Spleen (tissue), 11 donors: ENCODE data around the gene SRRM2. TPM values are rescaled to one million over a fixed set of nuclear protein-coding genes. Genes with fewer than 3 reads are reported as not detected.
A peak's percentile ranks its signal among the peaks of the same experiment; 100 is the strongest.

Experiments used
- DNase-seq: peaks from one replicate; pipeline ENCODE4 v3.0.0-alpha.2; 2020
- H3K27ac ChIP-seq, 8 donors: fragments of 200-600 bp; sonication (generic) in 7 of 8; 1 replicate in 4 of 8; 2 replicates in 4 of 8; pipeline versions ENCODE4 v1.5.0 to v1.8.0; 2016 to 2021; ENCODE audit warnings: inconsistent platforms in 4 of 8, mild to moderate bottlenecking in 4 of 8, moderate library complexity in 1 of 8
- H3K27me3 ChIP-seq, 7 donors: fragments of 200-600 bp; sonication (generic) in 6 of 7; replicated peaks in 1 of 7; 1 replicate in 4 of 7; 2 replicates in 3 of 7; pipeline versions ENCODE4 v1.5.0 to v1.8.0; 2016 to 2021; ENCODE audit warnings: inconsistent platforms in 3 of 7, mild to moderate bottlenecking in 1 of 7
- H3K36me3 ChIP-seq, 6 donors: fragments of 200-600 bp; sonication (generic) in 5 of 6; 1 replicate in 4 of 6; 2 replicates in 2 of 6; pipeline versions ENCODE4 v1.5.0 to v1.8.0; 2016 to 2021; ENCODE audit warnings: inconsistent platforms in 2 of 6
- H3K4me1 ChIP-seq, 6 donors: fragments of 200-600 bp; sonication (generic) in 5 of 6; 1 replicate in 3 of 6; 2 replicates in 3 of 6; pipeline versions ENCODE4 v1.5.0 to v1.8.0; 2016 to 2021; ENCODE audit warnings: inconsistent platforms in 3 of 6
- H3K4me3 ChIP-seq, 8 donors: fragments of 200-600 bp; sonication (generic) in 7 of 8; 1 replicate in 4 of 8; 2 replicates in 4 of 8; pipeline versions ENCODE4 v1.5.0 to v1.8.0; 2016 to 2021; ENCODE audit warnings: inconsistent platforms in 4 of 8, mild to moderate bottlenecking in 4 of 8, moderate library complexity in 2 of 8
- H3K9me3 ChIP-seq, 8 donors: fragments of 200-600 bp; sonication (generic) in 7 of 8; 1 replicate in 4 of 8; 2 replicates in 4 of 8; pipeline versions ENCODE4 v1.5.0 to v1.8.0; 2016 to 2021; ENCODE audit warnings: inconsistent platforms in 4 of 8
- POLR2A ChIP-seq, 3 donors: fragments of 450-650 bp; IDR thresholded peaks; one replicate each; pipeline ENCODE4 v1.5.1; 2017; ENCODE audit warnings: antibody characterized with exemption in 3 of 3, mild to moderate bottlenecking in 1 of 3
- POLR2AphosphoS5 ChIP-seq, 3 donors: sonication (generic); formaldehyde crosslinking; IDR thresholded peaks; one replicate each; pipeline ENCODE4 v1.5.1; 2017; ENCODE audit warnings: antibody characterized with exemption in 3 of 3
- WGBS, 5 donors: extraction: QIAGEN DNeasy Blood & Tissue Kit in 3 of 5; methylation state at CpG; one replicate each; pipeline versions ENCODE4 v1.1.5 to v1.1.7; 2013 to 2018; 5-methylcytosine and 5-hydroxymethylcytosine counted together
- intact Hi-C: fragments of 100-400 bp; cut with DNase I; formaldehyde crosslinking; loops from one replicate; pipeline ENCODE4 v1.15.0; 2023; ENCODE audit warnings: low total_unique reads
- polyA plus RNA-seq, 3 donors: library from polyadenylated mRNA; stranded (reverse); fragments of 200-250 nt; gene quantifications; one replicate each; pipeline ENCODE4 v1.2.1, GENCODE V29; 2013
- total RNA-seq, 7 donors: library from RNA; depleted of rRNA in 3 of 7; stranded (reverse); fragments of >200 nt in 3 of 7; fragmentation: NEBNext Ultra II Directional in 4 of 7; extraction: Animal tissue kit (Norgen Biotek cat#: 25700) in 4 of 7; gene quantifications; one replicate each; pipeline versions ENCODE4 v1.1.0 to v1.2.1, GENCODE V29; 2016 to 2021
- TF ChIP-seq, protein P1 (sequence below), 11 experiments: fragments of 200-600 bp in 7 of 11; fragments of 450-650 bp in 4 of 11; sonication (generic) in 4 of 11; IDR thresholded peaks in 8 of 11; conservative IDR thresholded peaks in 3 of 11; 1 replicate in 7 of 11; 2 replicates in 4 of 11; pipeline versions ENCODE4 v1.4.0 to v1.8.0; 2016 to 2021; ENCODE audit warnings: antibody characterized with exemption in 11 of 11, inconsistent platforms in 4 of 11, mild to moderate bottlenecking in 1 of 11
- donor health status: healthy with polysubstance abuse.
- donor health status: DM: no; HTN: no; CAD: no; lungs with moderate emphysema.
- donor health status: DM: no; HTN: no; CAD: no.
- donor health status: Bipolar disorder and iron deficiency.
- donor health status: healthy.
- donor health status: DM: no; HTN: no; CAD: no.
- donor health status: DM: yes; HTN: yes; CAD: no.

Gene SRRM2
- total and polyA plus RNA-seq, 10 donors = 239 to 1,169 (median 839) TPM

DNA sequence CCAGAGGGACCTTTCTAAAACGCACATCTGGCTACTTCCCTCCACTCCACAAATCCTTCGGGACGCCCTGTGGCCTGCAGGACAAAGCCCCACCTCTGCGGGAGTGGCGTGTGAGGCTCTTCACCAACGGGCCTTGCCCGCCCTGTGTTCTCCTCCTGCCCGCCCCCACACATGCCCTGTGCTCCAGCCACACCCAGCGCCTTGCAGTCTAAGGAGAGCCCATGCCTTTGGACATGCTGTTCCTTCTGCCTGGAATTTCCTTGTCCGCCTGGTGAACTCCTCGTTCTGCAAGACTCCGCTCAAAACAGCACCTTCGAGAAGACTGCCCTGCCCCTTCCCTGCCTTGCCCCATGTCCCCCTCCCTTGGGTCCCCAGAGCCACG, 17.2 kb downstream of the SRRM2 start:
- Histone ChIP-seq H3K27ac (peak overlapping the region in 1 of 8 donors; percentile 34), H3K36me3 (peaks cover 16 to 100% (median 98%) of the 10 kb centered on the region in 6 donors), H3K4me1 (peaks cover 0 to 55% (median 19%) of the 10 kb centered on the region in 6 donors), H3K27me3 (no peaks in the 10 kb centered on the region), H3K4me3 (no peak overlapping the region), H3K9me3 (no peaks in the 10 kb centered on the region)
- peak; percentile 59 for DNase-seq
- WGBS, 5 donors = 74 to 87% (median 82%) methylated on average over 14 of the region's 14 CpGs
- intact Hi-C loops = no loop called here
- TF ChIP-seq, protein P1, sequence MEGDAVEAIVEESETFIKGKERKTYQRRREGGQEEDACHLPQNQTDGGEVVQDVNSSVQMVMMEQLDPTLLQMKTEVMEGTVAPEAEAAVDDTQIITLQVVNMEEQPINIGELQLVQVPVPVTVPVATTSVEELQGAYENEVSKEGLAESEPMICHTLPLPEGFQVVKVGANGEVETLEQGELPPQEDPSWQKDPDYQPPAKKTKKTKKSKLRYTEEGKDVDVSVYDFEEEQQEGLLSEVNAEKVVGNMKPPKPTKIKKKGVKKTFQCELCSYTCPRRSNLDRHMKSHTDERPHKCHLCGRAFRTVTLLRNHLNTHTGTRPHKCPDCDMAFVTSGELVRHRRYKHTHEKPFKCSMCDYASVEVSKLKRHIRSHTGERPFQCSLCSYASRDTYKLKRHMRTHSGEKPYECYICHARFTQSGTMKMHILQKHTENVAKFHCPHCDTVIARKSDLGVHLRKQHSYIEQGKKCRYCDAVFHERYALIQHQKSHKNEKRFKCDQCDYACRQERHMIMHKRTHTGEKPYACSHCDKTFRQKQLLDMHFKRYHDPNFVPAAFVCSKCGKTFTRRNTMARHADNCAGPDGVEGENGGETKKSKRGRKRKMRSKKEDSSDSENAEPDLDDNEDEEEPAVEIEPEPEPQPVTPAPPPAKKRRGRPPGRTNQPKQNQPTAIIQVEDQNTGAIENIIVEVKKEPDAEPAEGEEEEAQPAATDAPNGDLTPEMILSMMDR (IDR thresholded peaks at IDR 0.05 in 8 of 11, conservative IDR thresholded peaks at IDR 0.05 in 3 of 11) = no peak
- TF ChIP-seq POLR2A (IDR thresholded peaks at IDR 0.05) = no peak
- no peak for TF ChIP-seq POLR2AphosphoS5 (IDR thresholded peaks at IDR 0.05)

DNA sequence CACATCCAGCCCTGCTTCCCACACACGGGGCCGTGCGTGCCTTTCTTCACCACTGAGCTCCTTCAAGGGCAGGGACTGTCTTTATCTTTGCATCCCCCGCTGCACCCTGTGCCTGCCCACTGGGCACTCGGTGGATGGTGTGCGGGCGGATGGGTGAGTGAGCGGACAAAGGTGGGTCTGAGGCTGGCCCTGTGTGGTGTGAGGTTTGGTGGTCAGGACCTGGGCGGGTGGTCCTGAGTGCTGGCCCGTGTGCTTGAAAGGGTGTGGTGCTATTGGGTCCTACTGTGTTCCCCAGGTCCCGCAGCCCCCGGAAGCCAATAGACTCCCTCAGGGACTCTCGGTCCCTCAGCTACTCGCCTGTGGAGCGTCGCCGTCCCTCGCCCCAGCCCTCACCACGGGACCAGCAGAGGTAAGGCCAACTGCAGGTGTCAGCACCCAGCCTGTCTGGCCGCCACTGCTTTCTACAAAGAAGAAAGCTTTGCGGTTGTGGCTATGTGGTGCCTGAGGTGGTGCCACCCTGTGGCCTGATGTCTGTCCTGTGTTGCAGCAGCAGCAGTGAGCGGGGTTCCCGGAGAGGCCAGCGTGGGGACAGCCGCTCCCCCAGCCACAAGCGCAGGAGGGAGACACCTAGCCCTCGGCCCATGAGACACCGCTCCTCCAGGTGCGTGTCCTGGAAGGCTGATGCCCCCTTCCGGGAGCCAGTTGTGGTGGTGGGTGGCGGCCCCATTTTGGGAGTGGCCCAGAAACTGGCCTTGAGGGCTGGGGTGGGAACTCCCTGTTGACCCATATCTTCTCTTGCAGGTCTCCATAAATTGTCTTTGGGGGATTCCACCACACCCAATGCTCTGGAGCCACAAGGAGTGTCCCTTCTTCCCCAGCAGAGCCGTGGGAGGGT, 17.9 kb downstream of the SRRM2 start:
- H3K36me3 ChIP-seq = peaks cover 16 to 100% (median 95%) of the 10 kb centered on the region in 6 donors
- peak; percentile 69 for DNase-seq
- no peak overlapping the region for H3K4me3 ChIP-seq
- TF ChIP-seq POLR2AphosphoS5 (IDR thresholded peaks at IDR 0.05) = peak; percentile 62 to 79 (median 66)
- TF ChIP-seq, protein P1 (IDR thresholded peaks at IDR 0.05 in 8 of 11, conservative IDR thresholded peaks at IDR 0.05 in 3 of 11) = no peak
- H3K9me3 ChIP-seq = no peaks in the 10 kb centered on the region
- peak overlapping the region in 3 of 8 donors; percentile 26 to 35 (median 34) for H3K27ac ChIP-seq
- H3K27me3 ChIP-seq = no peaks in the 10 kb centered on the region
- H3K4me1 ChIP-seq = peaks cover 3 to 61% (median 25%) of the 10 kb centered on the region in 6 donors
- intact Hi-C loops = no loop called here
- WGBS, 5 donors = 83 to 89% (median 84%) methylated on average over 20 to 32 of the region's 32 CpGs

DNA sequence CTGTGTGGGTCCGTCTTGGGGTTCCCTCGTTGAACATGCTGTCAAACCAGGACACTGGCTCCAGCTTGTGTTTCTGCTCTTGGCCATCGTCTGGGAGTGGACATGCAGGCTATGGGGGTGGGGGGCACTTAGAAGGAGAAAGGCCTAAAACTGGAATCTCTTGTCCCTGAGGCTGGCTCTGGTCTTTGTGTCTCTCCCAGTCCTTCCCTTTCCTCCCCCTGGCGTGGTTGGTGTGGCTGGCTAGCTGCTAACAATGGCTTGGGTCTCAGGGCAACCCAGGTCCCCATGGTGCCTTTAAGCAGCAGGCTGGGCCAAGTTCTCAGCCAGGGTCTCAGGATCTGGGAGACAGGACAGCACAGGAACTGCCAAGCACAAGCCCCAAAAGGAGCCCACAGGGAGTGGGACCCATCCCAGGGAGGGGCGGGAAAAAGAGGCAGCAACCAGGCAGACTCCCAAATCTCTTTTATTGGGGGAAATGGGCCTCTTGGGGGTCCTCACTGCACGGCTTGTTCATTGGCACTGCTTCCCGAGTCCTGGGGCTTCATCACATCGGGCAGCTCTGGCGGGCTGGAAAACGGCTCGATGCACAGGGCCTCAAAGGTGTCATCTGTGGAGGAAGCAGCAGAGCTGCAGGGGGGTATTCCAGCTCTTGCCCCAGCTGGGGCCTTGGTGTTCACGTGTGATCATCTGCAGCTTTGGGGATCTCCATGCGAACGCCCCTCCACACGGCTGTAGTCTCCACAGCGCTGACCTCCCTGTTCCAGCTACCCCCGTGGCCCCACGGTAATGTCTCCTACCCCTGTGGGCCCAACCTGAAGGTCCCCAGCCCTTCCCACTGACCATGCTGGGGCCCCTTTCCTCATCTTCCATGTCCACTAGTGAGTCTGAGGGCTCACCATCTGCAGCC, 19.3 kb downstream of the SRRM2 start:
- no peaks in the 10 kb centered on the region for H3K9me3 ChIP-seq
- peak; percentile 68 for DNase-seq
- H3K27me3 ChIP-seq = no peaks in the 10 kb centered on the region
- peaks cover 12 to 75% (median 38%) of the 10 kb centered on the region in 6 donors for H3K4me1 ChIP-seq
- peaks cover 12 to 90% (median 81%) of the 10 kb centered on the region in 6 donors for H3K36me3 ChIP-seq
- TF ChIP-seq POLR2A (IDR thresholded peaks at IDR 0.05) = no peak
- TF ChIP-seq POLR2AphosphoS5 (IDR thresholded peaks at IDR 0.05) = peak; percentile 45 to 63 (median 52)
- TF ChIP-seq, protein P1 (IDR thresholded peaks at IDR 0.05 in 8 of 11, conservative IDR thresholded peaks at IDR 0.05 in 3 of 11) = no peak
- intact Hi-C loops = no loop called here
- H3K4me3 ChIP-seq = no peak overlapping the region
- WGBS, 5 donors = 77 to 85% (median 84%) methylated on average over 12 to 18 of the region's 18 CpGs
- H3K27ac ChIP-seq = peak overlapping the region in 2 of 8 donors; percentile 34 to 35
